B cell (primary cell): ENCODE data around the gene SSC5D. TPM values are rescaled to one million over a fixed set of nuclear protein-coding genes. Genes with fewer than 3 reads are reported as not detected.

Source experiments
- ATAC-seq: fragments of 200-7000 bp; cut with Tn5 transposase; one replicate; pipeline ENCODE4 v1.10.0; 2021; ENCODE audit warnings: low read depth, mild to moderate bottlenecking, moderate number of reproducible peaks, moderate library complexity
- CTCF ChIA-PET: fragments of 350-600 bp; sonication (Branson Sonifier 250); formaldehyde crosslinking; loops from one replicate; lab custom pipeline; 2021; ENCODE audit warnings: antibody characterized with exemption, inconsistent platforms; lab: Charles Lee
- POLR2A ChIA-PET: fragments of 350-600 bp; sonication (Branson Sonifier 250); formaldehyde crosslinking; loops from one replicate; lab custom pipeline; 2021; ENCODE audit warnings: antibody characterized with exemption; lab: Charles Lee
- DNase-seq: peaks from one replicate; pipeline ENCODE4 v3.0.0; 2013
- H2AFZ ChIP-seq: 2 replicates; pipeline ENCODE4 v1.6.1; 2012; ENCODE audit warnings: mild to moderate bottlenecking, low read depth, low read length; ENCODE audit not compliant: insufficient read depth, poor library complexity, severe bottlenecking
- H3K27ac ChIP-seq, 2 donors: 1 replicate in 1 of 2; 2 replicates in 1 of 2; pipeline ENCODE4 v1.5.1; 2012 to 2013; ENCODE audit warnings: low read length in 2 of 2, mild to moderate bottlenecking in 2 of 2, moderate library complexity in 1 of 2
- H3K27me3 ChIP-seq, 4 experiments: fragments of 200-600 bp in 1 of 4; sonication (generic) in 1 of 4; replicated peaks in 1 of 4; 1 replicate in 2 of 4; 2 replicates in 2 of 4; pipeline versions ENCODE4 v1.6.1 to v1.7.0; 2013 to 2016; ENCODE audit warnings: low read length in 3 of 4, mild to moderate bottlenecking in 2 of 4, mixed read lengths in 1 of 4, moderate library complexity in 1 of 4; ENCODE audit not compliant: insufficient read depth in 4 of 4, control insufficient read depth in 3 of 4; ENCODE audit errors: control extremely low read depth in 1 of 4
- H3K36me3 ChIP-seq, 2 experiments: replicated peaks in 1 of 2; 1 replicate in 1 of 2; 2 replicates in 1 of 2; pipeline versions ENCODE4 v1.6.1 to v1.7.1; 2013; ENCODE audit warnings: low read length in 1 of 2; ENCODE audit not compliant: insufficient read depth in 2 of 2, control insufficient read depth in 1 of 2; ENCODE audit errors: control extremely low read depth in 1 of 2, extremely low read depth in 1 of 2
- H3K4me1 ChIP-seq, 2 donors: fragments of 200-600 bp in 1 of 2; sonication (generic) in 1 of 2; 1 replicate in 1 of 2; 2 replicates in 1 of 2; pipeline versions ENCODE4 v1.5.1 to v1.6.1; 2013 to 2017; ENCODE audit warnings: low read length in 2 of 2; ENCODE audit not compliant: control insufficient read depth in 2 of 2, insufficient read depth in 2 of 2
- H3K4me2 ChIP-seq: replicated peaks from 2 replicates; pipeline ENCODE3; 2012; ENCODE audit warnings: mild to moderate bottlenecking, low read depth, low read length; ENCODE audit not compliant: poor library complexity, severe bottlenecking
- H3K4me3 ChIP-seq, 5 experiments: fragments of 200-600 bp in 1 of 5; sonication (generic) in 1 of 5; 1 replicate in 3 of 5; 2 replicates in 2 of 5; pipeline versions ENCODE4 v1.5.1 to v1.7.0; 2011 to 2016; ENCODE audit warnings: low read length in 4 of 5, mild to moderate bottlenecking in 4 of 5, low read depth in 2 of 5, control low read depth in 1 of 5, moderate library complexity in 1 of 5; ENCODE audit not compliant: insufficient read depth in 1 of 5; ENCODE audit errors: control extremely low read depth in 1 of 5, extremely low read depth in 1 of 5
- H3K79me2 ChIP-seq: fragments of 200-600 bp; sonication (generic); one replicate; pipeline ENCODE4 v1.6.0; 2016; ENCODE audit warnings: low read length; ENCODE audit not compliant: control insufficient read depth, insufficient read depth
- H3K9ac ChIP-seq: fragments of 200-600 bp; sonication (generic); 2 replicates; pipeline ENCODE4 v1.6.1; 2017; ENCODE audit warnings: mild to moderate bottlenecking, low read length, moderate library complexity
- H3K9me3 ChIP-seq, 3 donors: one replicate each; pipeline versions ENCODE4 v1.6.1 to v1.7.1; 2013; ENCODE audit warnings: low read length in 2 of 3; ENCODE audit not compliant: control insufficient read depth in 2 of 3, insufficient read depth in 1 of 3; ENCODE audit errors: control extremely low read depth in 1 of 3
- H4K20me1 ChIP-seq: 2 replicates; pipeline ENCODE4 v1.6.0; 2012; ENCODE audit warnings: mild to moderate bottlenecking, low read length; ENCODE audit not compliant: insufficient read depth, control insufficient read depth, poor library complexity, severe bottlenecking
- H3K27ac Mint-ChIP-seq: one replicate; pipeline ENCODE4 v1.8.0; 2021; ENCODE audit warnings: mixed read lengths
- H3K27me3 Mint-ChIP-seq: one replicate; pipeline ENCODE4 v1.8.0; 2021; ENCODE audit warnings: mixed read lengths
- H3K4me1 Mint-ChIP-seq: one replicate; pipeline ENCODE4 v1.8.0; 2021; ENCODE audit warnings: mixed read lengths
- H3K4me3 Mint-ChIP-seq: one replicate; pipeline ENCODE4 v1.8.0; 2021; ENCODE audit warnings: mixed read lengths
- H3K9me3 Mint-ChIP-seq: one replicate; pipeline ENCODE4 v1.8.0; 2022; ENCODE audit warnings: mixed read lengths; ENCODE audit not compliant: insufficient read depth
- CTCF ChIP-seq: fragments of 200-600 bp; IDR thresholded peaks from one replicate; pipeline ENCODE4 v1.8.0; 2022; ENCODE audit warnings: antibody characterized with exemption, mild to moderate bottlenecking
- EZH2 ChIP-seq: IDR thresholded peaks from 2 replicates; pipeline ENCODE4 v1.6.1; 2012; ENCODE audit warnings: borderline replicate concordance, low read depth, mild to moderate bottlenecking, moderate library complexity, low read length; ENCODE audit not compliant: insufficient read depth, poor library complexity, severe bottlenecking
- WGBS: methylation state at CpG from one replicate; pipeline ENCODE4 v1.1.5; 2013; ENCODE audit warnings: missing lambda C conversion rate; ENCODE audit not compliant: insufficient coverage; 5-methylcytosine and 5-hydroxymethylcytosine counted together
- intact Hi-C: fragments of 100-400 bp; cut with micrococcal nuclease; formaldehyde crosslinking; loops from one replicate; pipeline ENCODE4 v1.10.0; 2022
- polyA plus RNA-seq: library from polyadenylated mRNA; depleted of rRNA; stranded (reverse); fragments of >200 nt; gene quantifications from 2 replicates; pipeline ENCODE4 v1.2.3, GENCODE V29; 2012
- total RNA-seq, 2 donors: library from RNA; stranded (reverse); fragments of 120-200 nt in 1 of 2; gene quantifications; 1 replicate in 1 of 2; 2 replicates in 1 of 2; pipeline versions ENCODE4 v1.2.3 to v1.2.4, GENCODE V29; 2013 to 2022

Gene SSC5D
- total and polyA plus RNA-seq, 2 donors (not counting 1 experiment from before 2014, with no cell fraction given) = 0.22 to 0.44 TPM

GRCh38 chr19:55441692-55442321 lies 46.4 kb upstream of the SSC5D start:
- H2AFZ ChIP-seq = peak overlapping the region; percentile 13
- peak overlapping the region; percentile 10 for H3K27ac Mint-ChIP-seq
- 4% methylated on average over 36 of the region's 39 CpGs for WGBS
- H3K79me2 ChIP-seq = no peaks in the 10 kb centered on the region
- H3K4me2 ChIP-seq = peak overlapping the region; percentile 62
- peak overlapping the region in 2 of 5 experiments; percentile 9 to 22 for H3K4me3 ChIP-seq
- no peaks in the 10 kb centered on the region for H4K20me1 ChIP-seq
- peaks cover 0 to 31% (median 0%) of the 10 kb centered on the region in 3 donors for H3K9me3 ChIP-seq
- POLR2A ChIA-PET = interaction anchor here (0.6 kb wide), 1 partner anchor 9 kb away, joined by 5 read pairs; no protein-coding TSS in a partner anchor
- H3K4me1 ChIP-seq = peaks cover 21 to 37% of the 10 kb centered on the region in 2 donors
- H3K9me3 Mint-ChIP-seq = no peaks in the 10 kb centered on the region
- no peak overlapping the region for H3K27ac ChIP-seq
- DNase-seq (no peak), ATAC-seq (peak; percentile 12)
- H3K9ac ChIP-seq = no peak overlapping the region
- peaks cover 0 to 80% (median 51%) of the 10 kb centered on the region in 4 experiments for H3K27me3 ChIP-seq
- CTCF ChIA-PET = no interaction called here
- peaks cover 20% of the 10 kb centered on the region for H3K4me1 Mint-ChIP-seq
- H3K36me3 ChIP-seq = no peaks in the 10 kb centered on the region
- peaks cover 71% of the 10 kb centered on the region for H3K27me3 Mint-ChIP-seq
- intact Hi-C loops = no loop called here
- peak overlapping the region; percentile 50 for H3K4me3 Mint-ChIP-seq
- no peak for TF ChIP-seq CTCF
- no peak for TF ChIP-seq EZH2

- TF ChIP-seq EZH2 (no peak), CTCF (no peak)
- no peak overlapping the region for H3K4me3 ChIP-seq
- H3K9me3 ChIP-seq = peaks cover 0 to 29% (median 0%) of the 10 kb centered on the region in 3 donors
- WGBS = 4% methylated on average over 66 of the region's 72 CpGs
- peak; percentile 60 for DNase-seq
- ATAC-seq = no peak
- H4K20me1 ChIP-seq = no peaks in the 10 kb centered on the region
- H3K27ac ChIP-seq = no peak overlapping the region
- no peak overlapping the region for H2AFZ ChIP-seq
- peaks cover 20% of the 10 kb centered on the region for H3K4me1 Mint-ChIP-seq
- no peak overlapping the region for H3K4me3 Mint-ChIP-seq
- intact Hi-C loops = no loop called here
- peak overlapping the region; percentile 62 for H3K4me2 ChIP-seq
- peaks cover 21 to 37% of the 10 kb centered on the region in 2 donors for H3K4me1 ChIP-seq
- H3K79me2 ChIP-seq = no peaks in the 10 kb centered on the region
- POLR2A ChIA-PET = no interaction called here
- CTCF ChIA-PET = no interaction called here
- no peaks in the 10 kb centered on the region for H3K9me3 Mint-ChIP-seq
- no peaks in the 10 kb centered on the region for H3K36me3 ChIP-seq
- peaks cover 64% of the 10 kb centered on the region for H3K27me3 Mint-ChIP-seq
- H3K9ac ChIP-seq = no peak overlapping the region
- H3K27me3 ChIP-seq = peaks cover 0 to 74% (median 45%) of the 10 kb centered on the region in 4 experiments
- no peak overlapping the region for H3K27ac Mint-ChIP-seq
These were observed 45.8 kb upstream of the SSC5D start for GRCh38 chr19:55442372-55442961.
